Esophagus mucosa (tissue), 1 donor: ENCODE measurements around the gene BCAR3. TPM values are rescaled to one million over a fixed set of nuclear protein-coding genes. Genes with fewer than 3 reads are reported as not detected.

Source experiments
- ATAC-seq: fragments of 200-7000 bp; cut with Tn5 transposase; one replicate; pipeline ENCODE4 v1.9.1; 2020
- total RNA-seq: library from RNA; stranded (reverse); gene quantifications from one replicate; pipeline ENCODE4 v1.2.4, GENCODE V29; 2023
- donor health status: DM: yes; HTN: yes; CAD: no.

BCAR3 gene
- total RNA-seq, 1 donor from 2014 or later = 5.7 TPM

- ATAC-seq = no peak
These were observed 107.1 kb downstream of the BCAR3 start for GRCh38 chr1:93574511-93574910.

- ATAC-seq = no peak
These were observed 107.6 kb downstream of the BCAR3 start for GRCh38 chr1:93573940-93574469.

- ATAC-seq = no peak
These were observed 109.9 kb downstream of the BCAR3 start for GRCh38 chr1:93571623-93572310.

- no peak for ATAC-seq
These were observed 112.1 kb downstream of the BCAR3 start for GRCh38 chr1:93569489-93569888.

- peak; percentile 93 for ATAC-seq
These were observed 114.2 kb downstream of the BCAR3 start for GRCh38 chr1:93567255-93567918.

GRCh38 chr1:93566227-93566626 lies 115.4 kb downstream of the BCAR3 start:
- ATAC-seq = no peak

GRCh38 chr1:93565496-93566206 lies 116.0 kb downstream of the BCAR3 start:
- no peak for ATAC-seq

- no peak for ATAC-seq
These were observed 121.9 kb downstream of the BCAR3 start for GRCh38 chr1:93559695-93560094.

- no peak for ATAC-seq
These were observed 122.6 kb downstream of the BCAR3 start for GRCh38 chr1:93559045-93559444.

GRCh38 chr1:93556291-93556690 lies 125.3 kb downstream of the BCAR3 start:
- ATAC-seq = no peak

- ATAC-seq = no peak
These were observed 126.5 kb downstream of the BCAR3 start for GRCh38 chr1:93554883-93555872.

GRCh38 chr1:93553886-93554490 lies 127.6 kb downstream of the BCAR3 start:
- ATAC-seq = peak; percentile 45

- ATAC-seq = peak; percentile 18
These were observed 128.7 kb downstream of the BCAR3 start for GRCh38 chr1:93552741-93553455.

GRCh38 chr1:93549811-93550210 lies 131.8 kb downstream of the BCAR3 start:
- no peak for ATAC-seq

GRCh38 chr1:93549131-93549530 lies 132.5 kb downstream of the BCAR3 start:
- no peak for ATAC-seq

- no peak for ATAC-seq
These were observed 135.3 kb downstream of the BCAR3 start for GRCh38 chr1:93546162-93546863.

GRCh38 chr1:93542398-93542797 lies 139.2 kb downstream of the BCAR3 start:
- no peak for ATAC-seq

- ATAC-seq = no peak
These were observed 140.6 kb downstream of the BCAR3 start for GRCh38 chr1:93541045-93541444.

- no peak for ATAC-seq
These were observed 143.7 kb downstream of the BCAR3 start for GRCh38 chr1:93537924-93538323.

GRCh38 chr1:93537396-93537795 lies 144.2 kb downstream of the BCAR3 start:
- ATAC-seq = no peak
